ENCODE data around the gene TRAF7.
"Not testable (repeated sequence)": the region's sequence is repeated elsewhere in the genome, so short reads cannot be mapped to it uniquely, and the experiment has no call there.

TRAF7 gene

DNA sequence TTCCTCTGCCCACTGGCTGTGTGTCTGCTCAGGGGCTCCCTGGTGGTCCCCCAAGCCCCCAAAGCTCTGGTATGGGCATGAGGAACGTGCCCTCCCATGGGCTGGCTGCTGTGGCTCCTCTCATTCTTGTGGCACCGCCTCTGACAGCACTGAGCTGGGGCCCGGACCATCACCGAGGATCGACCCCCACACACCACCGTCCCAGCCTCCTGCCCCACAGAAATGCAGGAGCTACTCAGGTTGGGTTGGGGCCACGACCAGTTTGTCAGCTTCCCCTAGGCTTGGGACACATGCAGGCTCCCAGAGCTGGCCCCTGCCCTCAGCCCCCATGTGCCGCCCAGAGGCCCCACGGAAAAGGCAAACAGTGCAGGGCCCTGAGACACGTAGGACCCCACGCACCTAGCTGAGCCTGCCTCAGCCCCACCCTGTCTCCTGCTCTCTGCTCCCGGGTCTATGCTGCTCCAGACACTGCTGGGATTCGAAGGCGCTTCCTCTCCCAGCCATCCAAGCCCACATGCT, 44.1 kb downstream of the TRAF7 start:
- DNase-seq (ENCODE audit: low read depth in 2 of 2): no peak

DNA sequence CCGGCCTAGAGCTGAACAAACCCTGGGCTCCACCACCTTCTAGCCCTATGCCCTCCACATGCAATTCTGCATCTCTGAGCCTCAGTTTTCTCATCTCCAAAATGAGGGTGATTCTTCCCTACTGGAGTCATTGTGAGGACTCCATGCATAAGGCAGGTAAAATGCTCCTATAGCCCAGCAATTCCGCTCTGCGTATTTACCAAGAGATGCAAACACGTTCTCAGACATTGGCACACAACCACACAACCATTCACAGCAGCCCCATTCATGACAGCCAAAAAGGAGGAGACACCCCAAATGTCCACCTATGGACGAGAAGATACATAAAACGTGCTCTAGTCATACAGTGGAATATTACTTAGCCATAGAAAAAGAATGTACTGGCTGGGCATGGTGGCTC, 44.7 kb downstream of the TRAF7 start:
- no peak for DNase-seq (ENCODE audit: low read depth in 2 of 2)

DNA sequence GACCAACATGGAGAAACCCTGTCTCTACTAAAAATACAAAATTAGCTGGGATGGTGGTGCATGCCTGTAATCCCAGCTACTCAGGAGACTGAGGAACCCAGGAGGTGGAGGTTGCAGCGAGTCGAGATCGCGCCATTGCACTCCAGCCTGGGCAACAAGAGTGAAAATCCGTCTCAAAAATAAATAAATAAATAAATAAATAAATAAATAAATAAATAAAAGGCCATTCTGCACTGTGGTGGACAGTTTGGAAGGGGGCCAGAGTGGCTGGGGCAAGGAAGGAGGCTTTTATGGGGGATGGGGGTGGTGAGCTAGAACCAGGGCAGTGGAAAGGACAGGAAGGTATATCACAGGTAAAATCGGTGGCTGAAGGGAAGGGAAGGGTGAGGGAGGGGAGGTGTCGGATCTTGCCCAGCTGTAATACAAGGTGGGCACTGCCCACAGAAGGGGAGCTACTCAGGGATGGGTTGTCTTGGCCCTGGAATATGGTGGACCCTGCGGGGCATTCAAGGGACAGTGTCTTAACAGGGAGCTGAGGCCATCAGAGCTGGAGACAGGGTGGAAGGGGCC, 47.6 kb downstream of the TRAF7 start:
- DNase-seq (ENCODE audit: low read depth in 2 of 2): not testable (repeated sequence)

DNA sequence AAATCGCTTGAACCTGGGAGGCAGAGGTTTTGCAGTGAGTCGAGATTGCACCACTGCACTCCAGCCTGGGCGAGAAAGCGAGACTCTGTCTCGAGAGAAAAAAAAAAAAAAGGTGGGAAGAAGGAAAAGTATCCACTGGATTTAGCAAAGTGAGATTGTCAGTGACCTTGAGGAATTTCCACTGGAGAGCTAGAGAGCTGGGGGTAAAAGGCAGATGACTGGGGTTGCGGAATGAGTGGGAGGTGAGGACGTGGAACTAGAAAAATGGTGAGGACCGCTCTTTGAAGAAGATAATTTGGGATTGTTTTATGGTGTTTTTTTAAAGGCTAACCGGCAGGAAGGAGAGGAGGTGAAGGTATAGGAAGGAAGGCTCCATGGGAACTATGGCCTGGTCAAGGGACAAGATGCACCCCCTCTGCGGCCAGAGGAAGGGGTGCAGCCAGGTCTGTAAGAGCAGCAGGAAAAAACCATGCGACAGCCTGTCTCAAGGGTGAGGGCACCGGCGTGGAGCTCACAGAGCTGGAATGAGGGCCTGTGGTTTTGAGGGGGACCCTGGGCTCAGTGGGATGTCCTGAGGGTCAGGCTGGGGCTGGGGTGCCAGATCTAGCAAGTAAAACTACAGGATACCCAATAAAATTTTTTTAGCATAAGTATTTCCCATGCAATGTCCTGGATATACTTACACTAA, 49.0 kb downstream of the TRAF7 start:
- no peak for DNase-seq (ENCODE audit: low read depth in 2 of 2)

DNA sequence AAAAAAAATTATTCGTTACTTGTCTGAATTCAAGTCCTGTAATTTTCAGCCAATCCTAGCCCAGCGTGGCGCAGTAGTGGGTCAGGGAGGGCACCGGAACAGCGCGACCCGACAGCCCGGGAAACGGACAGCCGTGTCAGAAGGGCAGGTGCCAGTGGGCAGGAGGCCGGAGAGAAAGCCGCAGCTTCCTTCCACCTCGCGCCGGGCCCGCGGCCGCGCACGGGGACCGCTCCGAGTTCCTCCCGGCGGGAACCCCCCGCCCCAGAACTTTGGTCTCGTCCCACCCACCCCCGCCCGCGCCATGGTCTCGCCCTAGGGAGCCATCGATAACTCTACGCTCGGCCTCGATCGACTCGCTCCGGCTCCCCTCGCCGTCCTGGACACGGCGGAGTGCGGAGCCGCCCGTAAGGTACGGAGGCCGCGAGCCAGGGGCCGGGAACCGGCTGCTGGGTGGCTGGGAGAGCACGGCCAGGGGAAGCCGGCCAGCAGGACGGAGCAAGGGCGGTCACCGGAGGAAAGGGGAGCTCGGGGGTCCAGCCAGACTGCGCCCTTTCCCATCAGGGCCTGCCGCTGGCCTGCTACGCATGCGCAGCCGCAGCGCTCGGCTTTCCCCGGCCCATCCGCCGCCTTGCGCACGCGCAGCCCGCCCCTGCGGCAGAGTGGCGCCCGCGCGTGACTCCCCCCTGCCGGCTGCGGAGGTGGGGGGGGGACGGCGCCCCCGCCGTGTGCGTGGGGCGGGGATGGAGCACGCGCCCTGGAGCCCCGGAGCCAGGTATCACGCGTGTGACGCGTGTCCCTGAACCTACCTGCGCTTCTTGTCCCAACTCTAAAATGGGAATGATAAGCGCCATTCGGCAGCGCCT, 49.8 kb downstream of the TRAF7 start, which contains the start of gene MLST8:
Gene MLST8, plus strand, starts transcription at position 351 of the 863 bp plus-strand sequence. CDS start 632 bp downstream, outside the sequence.
- DNase-seq (ENCODE audit: low read depth in 2 of 2): peak; percentile 80 to 87

DNA sequence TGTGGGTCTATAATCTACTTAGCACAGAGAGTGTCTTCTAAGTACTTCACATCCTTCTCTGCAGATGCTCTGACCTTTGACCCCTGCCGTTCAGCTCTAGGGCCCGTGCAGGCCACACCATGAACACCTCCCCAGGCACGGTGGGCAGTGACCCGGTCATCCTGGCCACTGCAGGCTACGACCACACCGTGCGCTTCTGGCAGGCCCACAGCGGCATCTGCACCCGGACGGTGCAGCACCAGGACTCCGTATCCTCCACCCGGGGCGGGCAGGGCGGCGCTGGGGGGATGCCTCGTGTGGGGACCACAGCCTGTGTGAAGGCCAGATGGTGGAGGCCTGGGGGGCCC, 50.4 kb downstream of the TRAF7 start:
- no peak for DNase-seq (ENCODE audit: low read depth in 2 of 2)

DNA sequence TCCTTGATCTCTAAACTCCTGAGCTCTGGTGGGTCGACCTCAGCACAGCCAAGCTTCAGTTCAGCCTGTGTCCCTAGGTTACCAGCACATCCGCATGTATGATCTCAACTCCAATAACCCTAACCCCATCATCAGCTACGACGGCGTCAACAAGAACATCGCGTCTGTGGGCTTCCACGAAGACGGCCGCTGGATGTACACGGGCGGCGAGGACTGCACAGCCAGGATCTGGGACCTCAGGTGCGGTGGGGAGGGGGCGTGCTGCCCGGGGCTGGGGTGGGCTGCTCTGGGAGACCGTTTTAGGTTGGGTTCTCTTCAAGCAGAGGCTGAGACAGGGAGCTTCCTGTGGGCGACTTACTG, 50.8 kb downstream of the TRAF7 start:
- no peak for DNase-seq (ENCODE audit: low read depth in 2 of 2)

DNA sequence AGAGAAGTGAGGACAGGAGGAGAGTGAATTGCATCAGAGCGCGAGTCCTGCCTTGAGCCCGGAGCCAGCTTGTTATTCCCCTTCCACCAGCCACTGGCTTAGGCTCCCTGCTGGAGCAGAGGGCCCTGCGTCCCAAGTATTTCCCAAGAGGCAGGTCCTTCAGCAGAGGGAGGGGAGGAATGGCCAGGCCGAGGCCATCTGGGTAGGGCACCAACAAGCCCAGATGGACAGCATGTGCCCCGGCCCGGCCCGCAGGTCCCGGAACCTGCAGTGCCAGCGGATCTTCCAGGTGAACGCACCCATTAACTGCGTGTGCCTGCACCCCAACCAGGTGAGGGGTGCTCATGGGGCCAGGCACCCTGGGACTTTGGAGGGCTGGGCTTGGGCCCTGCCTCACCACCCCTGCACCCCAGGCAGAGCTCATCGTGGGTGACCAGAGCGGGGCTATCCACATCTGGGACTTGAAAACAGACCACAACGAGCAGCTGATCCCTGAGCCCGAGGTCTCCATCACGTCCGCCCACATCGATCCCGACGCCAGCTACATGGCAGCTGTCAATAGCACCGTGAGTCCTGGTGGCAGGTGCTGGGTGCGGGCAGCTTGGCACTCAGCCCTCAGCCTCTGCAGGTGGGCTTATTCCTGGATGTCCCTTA, 51.3 kb downstream of the TRAF7 start:
- DNase-seq (ENCODE audit: low read depth in 2 of 2): no peak

DNA sequence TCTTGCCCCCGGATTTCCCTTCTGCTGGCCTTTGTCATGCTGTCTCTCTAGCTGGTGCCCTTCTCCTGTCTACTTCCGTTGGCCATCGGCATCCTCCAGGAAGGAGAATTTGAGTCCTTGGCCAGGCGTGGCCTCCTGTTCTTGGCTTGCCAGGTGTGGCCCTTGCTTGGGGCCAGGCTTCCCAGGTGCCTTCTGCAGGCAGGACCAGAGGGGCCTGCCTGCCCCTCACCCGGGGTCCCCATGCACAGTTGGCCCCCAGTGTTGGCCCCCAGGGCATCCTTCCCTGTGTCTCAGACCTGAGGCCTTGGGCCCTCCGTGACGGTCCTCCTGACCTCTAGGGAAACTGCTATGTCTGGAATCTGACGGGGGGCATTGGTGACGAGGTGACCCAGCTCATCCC, 52.3 kb downstream of the TRAF7 start:
- no peak for DNase-seq (ENCODE audit: low read depth in 2 of 2)

DNA sequence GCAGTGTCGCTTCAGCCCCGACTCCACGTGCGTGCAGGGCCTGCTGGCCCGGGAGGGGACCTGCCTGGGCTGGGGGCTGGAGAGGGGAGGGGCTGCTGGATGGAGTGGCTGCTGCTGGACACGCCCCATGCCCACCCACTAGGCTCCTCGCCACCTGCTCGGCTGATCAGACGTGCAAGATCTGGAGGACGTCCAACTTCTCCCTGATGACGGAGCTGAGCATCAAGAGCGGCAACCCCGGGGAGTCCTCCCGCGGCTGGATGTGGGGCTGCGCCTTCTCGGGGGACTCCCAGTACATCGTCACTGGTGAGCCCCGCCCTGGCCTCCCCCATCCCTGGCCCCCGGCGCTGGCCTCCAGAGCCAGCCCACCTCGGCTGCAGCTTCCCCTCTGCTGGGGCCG, 52.7 kb downstream of the TRAF7 start:
- DNase-seq (ENCODE audit: low read depth in 2 of 2): no peak

DNA sequence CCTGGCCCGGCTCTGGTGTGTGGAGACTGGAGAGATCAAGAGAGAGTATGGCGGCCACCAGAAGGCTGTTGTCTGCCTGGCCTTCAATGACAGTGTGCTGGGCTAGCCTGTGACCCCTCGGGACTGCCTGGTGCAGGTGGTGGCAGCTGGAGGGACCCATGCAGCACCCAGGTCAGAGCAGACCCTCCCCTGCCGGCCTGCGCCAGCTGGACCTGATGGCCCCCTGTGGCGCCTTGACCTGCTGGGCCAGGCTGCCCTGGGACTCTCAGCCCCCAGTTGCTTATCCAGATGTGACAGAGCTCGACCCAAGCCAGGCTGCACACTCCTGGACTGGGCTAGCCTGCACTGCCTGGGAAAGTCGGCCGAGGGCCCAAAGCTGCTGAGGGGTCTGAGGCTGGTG, 53.2 kb downstream of the TRAF7 start:
- DNase-seq (ENCODE audit: low read depth in 2 of 2): no peak

DNA sequence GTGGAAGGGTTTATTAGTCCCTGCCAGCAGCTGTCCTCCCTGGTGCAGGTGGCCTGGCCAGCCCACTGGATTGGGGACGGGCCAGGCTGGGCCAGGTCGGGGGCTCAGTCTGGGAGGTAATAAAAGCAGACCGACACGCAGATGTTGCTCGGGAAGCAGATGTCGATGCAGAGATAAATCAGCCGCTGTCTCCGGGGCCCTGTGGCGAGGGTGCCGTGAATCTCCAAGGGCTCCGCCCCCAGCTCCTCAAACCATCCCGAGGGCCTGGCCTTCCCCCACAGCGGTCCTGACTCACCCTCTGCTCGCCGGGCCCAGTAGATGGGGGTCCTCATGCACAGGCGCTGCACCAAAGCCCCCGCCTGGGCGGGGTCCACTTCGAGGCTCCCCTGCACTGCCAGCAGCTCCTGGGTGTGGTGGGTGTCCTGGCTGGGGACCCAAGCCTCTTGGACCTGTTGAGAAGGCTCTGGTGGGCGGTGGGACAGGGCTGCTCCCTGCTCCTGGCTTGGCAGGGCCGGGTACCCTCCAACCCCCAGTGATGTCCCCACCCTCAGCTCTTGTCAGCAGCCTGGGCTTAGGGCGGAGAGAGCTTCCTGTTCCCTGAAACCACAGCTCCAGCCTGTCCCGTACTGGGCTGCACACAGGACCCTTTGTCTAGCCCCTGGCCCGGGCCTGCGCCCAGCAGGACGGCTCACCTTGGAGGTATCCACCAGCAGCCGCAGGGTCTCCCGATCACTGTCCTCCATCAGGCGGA, 53.9 kb downstream of the TRAF7 start:
- no peak for DNase-seq (ENCODE audit: low read depth in 2 of 2)

DNA sequence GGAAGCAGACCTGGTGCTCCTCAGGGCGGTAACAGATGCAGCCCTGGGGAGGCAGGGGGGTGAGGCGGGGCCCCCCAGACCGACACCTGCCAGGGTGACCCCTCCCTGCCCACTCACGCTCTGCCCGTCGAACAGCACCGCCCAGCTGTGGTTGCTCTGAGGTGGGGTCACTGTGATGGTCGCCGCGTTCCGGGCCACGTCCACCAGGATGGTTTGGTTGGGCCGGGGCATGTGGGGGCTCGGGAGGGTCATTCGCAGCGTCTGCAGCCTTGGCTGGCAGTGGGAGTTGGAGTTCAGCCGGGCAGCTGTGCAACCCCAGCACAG, 54.4 kb downstream of the TRAF7 start:
- no peak for DNase-seq (ENCODE audit: low read depth in 2 of 2)

DNA sequence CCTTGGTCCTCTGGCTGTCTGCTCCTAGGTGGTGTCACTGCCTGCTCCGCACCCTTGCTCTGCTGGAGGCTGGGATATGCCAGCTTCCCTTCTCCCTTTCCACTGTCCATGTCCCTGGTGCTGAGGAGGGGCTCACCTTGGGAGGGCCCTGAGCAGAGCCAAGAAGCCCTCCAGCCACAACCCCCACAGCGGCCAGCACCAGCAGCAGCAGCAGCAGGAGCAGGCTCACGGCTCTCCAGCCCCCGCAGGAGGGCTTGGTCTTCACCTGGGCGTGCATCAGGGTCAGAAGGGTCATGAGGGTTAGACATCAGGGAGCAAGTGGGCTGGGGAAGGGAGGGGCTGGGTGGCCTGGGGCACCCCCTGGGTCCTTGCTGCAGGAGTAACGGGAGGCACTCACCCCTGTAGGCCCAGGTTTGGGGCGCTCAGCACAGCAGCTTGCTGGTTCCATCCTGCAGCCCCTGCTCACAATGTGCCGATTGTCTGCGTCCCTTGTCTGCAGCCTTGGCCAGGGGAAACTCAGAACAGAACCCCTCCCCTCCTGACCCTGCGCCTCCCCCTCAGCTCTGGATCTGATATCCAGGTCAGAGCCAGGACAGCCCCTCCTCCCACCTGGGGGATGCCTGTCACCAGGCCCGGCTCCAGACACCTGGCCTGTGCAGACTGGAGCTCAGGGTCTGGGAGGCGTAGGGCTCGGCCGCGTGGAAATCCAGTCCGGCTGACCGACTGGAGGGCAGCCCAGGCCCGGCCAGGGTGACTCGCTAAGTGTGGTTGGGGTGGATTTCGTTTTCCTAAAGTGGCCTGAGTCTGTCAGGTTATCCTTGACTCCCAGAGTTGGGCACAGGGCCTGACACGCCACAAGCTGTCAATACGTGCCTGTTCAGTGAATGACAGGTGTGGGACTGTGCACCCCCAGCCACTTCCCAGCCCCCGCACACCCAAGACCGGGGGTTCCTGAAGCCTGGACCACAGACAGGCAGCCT, 55.1 kb downstream of the TRAF7 start, which contains the start of gene BRICD5:
Gene BRICD5, minus strand, starts transcription at position 478 of the 980 bp plus-strand sequence. Its CDS starts 30 bp downstream, at position 448.
- no peak for DNase-seq (ENCODE audit: low read depth in 2 of 2)

DNA sequence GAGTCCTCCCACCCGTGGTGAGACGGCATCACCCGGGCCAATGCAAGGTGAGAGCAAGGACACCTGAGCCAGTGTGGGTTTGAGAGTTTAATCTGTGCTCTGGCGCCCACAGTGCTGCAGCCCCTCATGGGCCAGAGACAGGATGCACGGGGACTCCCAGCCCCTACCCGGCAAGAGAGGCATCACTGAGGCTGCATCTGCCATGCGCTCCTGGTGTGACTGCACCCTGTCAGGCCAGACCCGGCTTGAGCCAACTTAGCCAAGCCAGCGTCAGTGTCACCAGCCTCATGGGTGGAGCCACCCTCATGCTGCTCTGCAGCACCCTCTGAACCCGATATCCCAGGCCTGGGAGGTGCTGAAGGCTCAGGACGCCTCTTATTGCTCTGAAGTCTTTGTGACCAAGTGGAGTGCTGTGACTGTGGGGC, 56.4 kb downstream of the TRAF7 start:
- DNase-seq (ENCODE audit: low read depth in 2 of 2): no peak

DNA sequence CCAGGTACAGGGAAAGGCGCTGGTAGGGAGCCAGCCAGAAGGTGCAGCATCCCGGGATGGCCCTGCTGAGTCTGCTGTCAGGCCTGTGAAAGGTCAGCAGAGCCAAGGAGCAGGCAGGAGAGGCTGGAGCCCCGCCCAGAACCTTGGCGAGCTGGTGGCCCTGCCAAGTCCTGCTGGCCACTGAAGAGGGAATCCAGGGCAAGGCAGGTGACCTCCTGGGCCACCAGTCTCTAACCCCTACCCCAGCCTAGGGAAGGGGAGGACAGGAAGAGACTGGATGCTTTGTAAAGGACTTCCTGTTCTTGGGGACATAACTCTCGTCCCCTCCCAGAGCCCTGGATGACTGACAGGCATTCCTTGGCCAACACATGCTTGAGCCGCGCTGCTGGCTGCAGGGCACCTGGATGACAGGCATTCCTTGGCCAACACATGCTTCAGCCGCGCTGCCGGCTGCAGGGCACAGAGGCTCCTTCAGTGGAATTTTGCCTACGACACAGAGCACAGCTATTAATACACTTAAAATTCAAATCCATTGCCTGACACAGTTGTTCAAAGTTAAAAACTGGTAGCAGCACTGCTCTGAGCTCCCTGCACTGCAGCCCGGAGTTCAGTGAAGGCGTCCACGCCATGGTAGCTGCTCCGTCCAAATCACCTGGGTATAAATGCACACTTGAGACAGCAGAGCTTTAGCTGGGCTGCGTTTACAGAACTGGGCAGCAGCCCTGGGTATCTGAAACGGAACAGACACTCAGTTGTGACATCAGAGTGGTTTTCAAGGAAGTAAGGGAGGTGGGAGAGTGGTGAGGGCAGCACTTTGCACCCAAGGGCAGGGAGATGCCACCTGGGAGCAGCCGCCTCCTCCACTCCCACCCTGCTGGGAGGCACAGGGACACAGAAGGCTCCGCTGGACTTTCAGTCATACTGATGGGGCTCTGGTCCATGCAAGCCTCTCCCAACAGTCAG, 57.1 kb downstream of the TRAF7 start:
- no peak for DNase-seq (ENCODE audit: low read depth in 2 of 2)

DNA sequence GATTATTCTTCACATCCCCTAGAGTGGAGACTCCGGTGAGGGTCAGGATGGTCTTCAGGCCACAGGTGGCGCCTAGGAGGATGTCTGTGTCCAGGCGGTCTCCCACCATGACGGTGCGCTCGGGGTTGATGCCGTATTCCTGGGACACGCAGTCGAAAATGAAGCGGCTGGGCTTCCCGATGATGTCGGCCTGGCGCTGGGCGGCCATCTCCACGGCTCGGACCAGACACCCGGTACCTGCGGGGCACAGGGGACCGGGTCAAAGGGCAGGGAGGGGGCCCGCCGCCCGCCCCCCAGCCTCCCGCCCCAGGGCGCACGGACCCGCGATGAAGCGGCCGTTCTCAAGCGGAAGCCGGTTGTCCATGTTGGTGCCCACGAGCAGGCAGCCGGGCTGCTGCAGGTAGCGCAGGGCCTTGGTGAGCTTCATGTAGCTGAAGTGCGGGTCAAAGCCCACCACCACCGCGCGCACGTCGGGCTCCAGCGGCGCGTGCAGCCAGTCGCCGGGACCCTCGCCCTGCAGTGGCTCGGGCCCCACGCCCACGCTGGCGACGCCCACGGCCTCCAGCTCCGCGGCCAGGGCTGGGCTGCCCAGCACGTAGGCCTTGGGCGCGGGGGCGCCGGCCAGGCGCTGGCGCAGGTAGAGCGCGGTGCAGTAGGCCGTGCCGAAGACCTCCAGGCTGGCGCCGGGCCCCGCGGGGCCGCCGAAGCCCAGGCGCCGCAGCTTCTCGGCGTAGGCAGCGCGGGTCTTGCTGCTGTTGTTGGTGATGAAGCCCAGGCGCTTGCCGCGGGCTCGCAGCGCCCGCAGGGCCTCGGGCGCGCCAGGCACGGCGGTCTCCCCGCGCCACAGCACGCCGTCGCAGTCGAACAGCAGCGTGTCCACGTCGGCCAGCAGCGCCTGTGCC, 58.5 kb downstream of the TRAF7 start:
- DNase-seq (ENCODE audit: low read depth in 2 of 2): no peak

DNA sequence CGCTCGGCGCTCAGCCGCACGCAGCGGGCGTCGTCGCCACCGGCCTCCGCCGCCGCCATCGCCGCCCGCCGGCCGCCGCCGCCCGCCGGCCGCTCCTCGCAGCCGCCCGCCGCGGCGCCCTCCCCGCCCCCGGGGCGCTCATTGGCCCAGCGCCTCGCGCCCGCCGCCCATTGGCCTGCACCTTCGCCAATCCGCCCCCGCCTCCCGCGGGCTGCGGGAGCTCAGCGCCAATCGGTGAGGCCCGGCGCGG, 59.1 kb downstream of the TRAF7 start, which contains the start of gene PGP:
Gene PGP, minus strand, starts transcription at position 122 of the 250 bp plus-strand sequence. Its CDS starts 63 bp downstream, at position 59.
- DNase-seq (ENCODE audit: low read depth in 2 of 2): no peak
